ENCODE measurements around the gene PRSS33.

DNA sequence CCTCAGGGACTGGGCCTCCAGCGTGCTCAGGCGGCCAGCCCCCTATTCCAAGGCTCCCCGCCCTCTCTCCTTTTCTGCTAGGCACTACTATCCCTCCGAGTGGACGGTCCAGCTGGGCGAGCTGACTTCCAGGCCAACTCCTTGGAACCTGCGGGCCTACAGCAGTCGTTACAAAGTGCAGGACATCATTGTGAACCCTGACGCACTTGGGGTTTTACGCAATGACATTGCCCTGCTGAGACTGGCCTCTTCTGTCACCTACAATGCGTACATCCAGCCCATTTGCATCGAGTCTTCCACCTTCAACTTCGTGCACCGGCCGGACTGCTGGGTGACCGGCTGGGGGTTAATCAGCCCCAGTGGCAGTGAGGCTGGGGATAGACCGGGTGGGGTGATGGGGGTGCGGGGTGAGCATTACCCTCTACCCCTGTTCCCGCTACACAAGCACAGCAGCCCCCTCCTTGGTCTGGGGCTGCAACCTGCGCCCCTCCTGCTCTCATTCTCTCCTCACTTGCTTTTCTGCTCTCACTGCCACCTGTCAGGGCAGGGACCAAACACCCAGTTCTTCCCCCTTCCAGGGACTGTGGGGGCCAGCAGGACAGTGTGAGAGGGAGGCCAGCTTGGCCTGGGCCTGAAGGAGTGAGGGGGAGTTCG, 12.0 kb upstream of the PRSS33 start:
- TF ChIP-seq, protein P1, sequence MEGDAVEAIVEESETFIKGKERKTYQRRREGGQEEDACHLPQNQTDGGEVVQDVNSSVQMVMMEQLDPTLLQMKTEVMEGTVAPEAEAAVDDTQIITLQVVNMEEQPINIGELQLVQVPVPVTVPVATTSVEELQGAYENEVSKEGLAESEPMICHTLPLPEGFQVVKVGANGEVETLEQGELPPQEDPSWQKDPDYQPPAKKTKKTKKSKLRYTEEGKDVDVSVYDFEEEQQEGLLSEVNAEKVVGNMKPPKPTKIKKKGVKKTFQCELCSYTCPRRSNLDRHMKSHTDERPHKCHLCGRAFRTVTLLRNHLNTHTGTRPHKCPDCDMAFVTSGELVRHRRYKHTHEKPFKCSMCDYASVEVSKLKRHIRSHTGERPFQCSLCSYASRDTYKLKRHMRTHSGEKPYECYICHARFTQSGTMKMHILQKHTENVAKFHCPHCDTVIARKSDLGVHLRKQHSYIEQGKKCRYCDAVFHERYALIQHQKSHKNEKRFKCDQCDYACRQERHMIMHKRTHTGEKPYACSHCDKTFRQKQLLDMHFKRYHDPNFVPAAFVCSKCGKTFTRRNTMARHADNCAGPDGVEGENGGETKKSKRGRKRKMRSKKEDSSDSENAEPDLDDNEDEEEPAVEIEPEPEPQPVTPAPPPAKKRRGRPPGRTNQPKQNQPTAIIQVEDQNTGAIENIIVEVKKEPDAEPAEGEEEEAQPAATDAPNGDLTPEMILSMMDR (IDR thresholded peaks at IDR 0.05; ENCODE audit: low read depth, low read length, poor library complexity, severe bottlenecking), result no peak
- no peak for TF ChIP-seq EZH2phosphoT487 (IDR thresholded peaks at IDR 0.05; ENCODE audit: borderline replicate concordance, low read length)

Data from DOHH2 (cell line).